Measurements from ENCODE around the gene NR2F6.

- TF ChIP-seq EP300 (IDR thresholded peaks at IDR 0.05; ENCODE audit: borderline replicate concordance) = no peak
- TF ChIP-seq, protein P1, sequence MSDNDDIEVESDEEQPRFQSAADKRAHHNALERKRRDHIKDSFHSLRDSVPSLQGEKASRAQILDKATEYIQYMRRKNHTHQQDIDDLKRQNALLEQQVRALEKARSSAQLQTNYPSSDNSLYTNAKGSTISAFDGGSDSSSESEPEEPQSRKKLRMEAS (IDR thresholded peaks at IDR 0.05) = no peak
- no peak for TF ChIP-seq RAD21 (IDR thresholded peaks at IDR 0.05; ENCODE audit: low read depth)
- TF ChIP-seq CREB1 (IDR thresholded peaks at IDR 0.05; ENCODE audit: low read depth) = no peak
- TF ChIP-seq TAF1 (IDR thresholded peaks at IDR 0.05; ENCODE audit: low read depth) = no peak
- TF ChIP-seq ZBTB7A (IDR thresholded peaks at IDR 0.05; ENCODE audit: low read depth) = no peak
- no peak for TF ChIP-seq REST (IDR thresholded peaks at IDR 0.05; ENCODE audit: low read depth)
- no peak for TF ChIP-seq TCF12 (IDR thresholded peaks at IDR 0.05; ENCODE audit: low read depth)
- no peak for TF ChIP-seq TEAD4 (IDR thresholded peaks at IDR 0.05)
- TF ChIP-seq YY1 (IDR thresholded peaks at IDR 0.05; ENCODE audit: low read depth) = no peak
- no peak for TF ChIP-seq FOXM1 (IDR thresholded peaks at IDR 0.05; ENCODE audit: borderline replicate concordance, low read depth)
- TF ChIP-seq EGR1 (IDR thresholded peaks at IDR 0.05) = no peak
- no peak for TF ChIP-seq CEBPB (IDR thresholded peaks at IDR 0.05)
Observed at GRCh38 chr19:17293605-17294004, 47.9 kb upstream of the NR2F6 start.
